ENCODE measurements around the gene DDX20. TPM values are rescaled to one million over a fixed set of nuclear protein-coding genes. Genes with fewer than 3 reads are reported as not detected.

Gene DDX20
- total and polyA plus RNA-seq, 2 of the 8 experiments (the other 6 are each of a cell fraction or from before 2014, with no cell fraction given), result 7.5 to 24.7 TPM

- Histone ChIP-seq H3K4me2 (ENCODE audit: insufficient read depth in 1 of 2, low read depth in 2 of 2, low read length in 2 of 2) (no peak overlapping the region), H3K79me2 (ENCODE audit: control insufficient read depth in 1 of 2, insufficient read depth in 2 of 2, low read length in 2 of 2) (no peaks in the 10 kb centered on the region), H4K5ac (ENCODE audit: insufficient read length, low read depth, low read length) (no peak overlapping the region), H3K27ac (ENCODE audit: low read depth, low read length) (no peak overlapping the region), H3K23me2 (ENCODE audit: low read depth, low read length) (no peaks in the 10 kb centered on the region), H3K36me3 (ENCODE audit: control insufficient read depth in 2 of 4, insufficient read depth in 4 of 4, low read length in 3 of 4) (no peaks in the 10 kb centered on the region), H2AK5ac (ENCODE audit: low read depth, low read length) (no peak overlapping the region), H2BK5ac (ENCODE audit: low read depth, low read length) (no peak overlapping the region), H3K4me3 (ENCODE audit: extremely low read depth in 1 of 4, insufficient read depth in 2 of 4, low read depth in 3 of 4, low read length in 4 of 4) (no peak overlapping the region), H3K4ac (replicated peaks; ENCODE audit: insufficient read length, low read depth, low read length) (no peak overlapping the region), H4K8ac (ENCODE audit: extremely low read depth, insufficient read depth, low read length) (no peak overlapping the region; the same call in 1 of the 2 replicates), H3K27me3 (replicated peaks in 1 of 4; ENCODE audit: control insufficient read depth in 3 of 4, extremely low read depth in 1 of 4, insufficient read depth in 3 of 4, low read length in 3 of 4) (no peaks in the 10 kb centered on the region), H3K4me1 (replicated peaks in 1 of 4; ENCODE audit: control insufficient read depth in 3 of 4, insufficient read depth in 4 of 4, low read length in 3 of 4) (peaks cover 0 to 4% (median 0%) of the 10 kb centered on the region in 4 experiments; a peak in 1 of 7 replicates), H2BK15ac (ENCODE audit: low read length) (no peak overlapping the region), H2BK12ac (ENCODE audit: low read depth, low read length) (no peak overlapping the region), H2BK120ac (replicated peaks; ENCODE audit: low read depth, low read length) (no peak overlapping the region), H3K18ac (ENCODE audit: extremely low read depth, low read length) (no peak overlapping the region), H3K9me3 (ENCODE audit: insufficient read depth in 2 of 2, low read depth in 1 of 2, low read length in 1 of 2) (no peaks in the 10 kb centered on the region), H3K9ac (replicated peaks in 1 of 4; ENCODE audit: extremely low read depth in 1 of 4, low read depth in 3 of 4, low read length in 3 of 4) (no peak overlapping the region), H2AFZ (ENCODE audit: low read length) (no peak overlapping the region), H3K23ac (ENCODE audit: insufficient read length) (no peak overlapping the region), H3K79me1 (ENCODE audit: low read depth, low read length) (no peaks in the 10 kb centered on the region), H2BK20ac (ENCODE audit: low read length) (no peak overlapping the region), H4K91ac (replicated peaks; ENCODE audit: insufficient read length, low read length) (no peak overlapping the region), H3K14ac (ENCODE audit: insufficient read length) (no peak overlapping the region), H4K20me1 (replicated peaks in 1 of 2; ENCODE audit: control insufficient read depth in 1 of 2, insufficient read depth in 2 of 2, low read length in 2 of 2) (no peaks in the 10 kb centered on the region), H3K56ac (replicated peaks; ENCODE audit: insufficient read length, low read depth, low read length) (no peak overlapping the region)
- CTCF ChIA-PET (ENCODE audit: partially characterized antibody), result interaction anchor here (0.7 to 1.4 kb wide), 4 partner anchors 10 to 485 kb away, joined by 3 to 4 read pairs (median 3); no protein-coding TSS in a partner anchor
- 67% methylated on average over 2 of the region's 2 CpGs; no CpG with 5 or more reads in 1 of the 2 experiments for WGBS, 2 experiments (ENCODE audit: extremely low coverage in 1 of 2, insufficient coverage in 1 of 2, insufficient read length in 1 of 2, insufficient replicate concordance in 2 of 2, low coverage in 1 of 2, low lambda C conversion rate in 2 of 2, missing lambda C conversion rate in 1 of 2)
- TF ChIP-seq SP2 (IDR thresholded peaks at IDR 0.05; ENCODE audit: low read length) (no peak), EP300 (IDR thresholded peaks at IDR 0.05; ENCODE audit: borderline replicate concordance in 1 of 2, low read depth in 2 of 2, low read length in 2 of 2) (no peak)
- DNase-seq (ENCODE audit: low read depth in 1 of 2, low spot score in 2 of 2), result no peak
- POLR2A ChIA-PET (ENCODE audit: partially characterized antibody), result no interaction called here
- no peak for FAIRE-seq
Observed at GRCh38 chr1:111793923-111794322, 38.2 kb downstream of the DDX20 start.
